ENCODE results near the gene MDK.

The MDK gene

DNA sequence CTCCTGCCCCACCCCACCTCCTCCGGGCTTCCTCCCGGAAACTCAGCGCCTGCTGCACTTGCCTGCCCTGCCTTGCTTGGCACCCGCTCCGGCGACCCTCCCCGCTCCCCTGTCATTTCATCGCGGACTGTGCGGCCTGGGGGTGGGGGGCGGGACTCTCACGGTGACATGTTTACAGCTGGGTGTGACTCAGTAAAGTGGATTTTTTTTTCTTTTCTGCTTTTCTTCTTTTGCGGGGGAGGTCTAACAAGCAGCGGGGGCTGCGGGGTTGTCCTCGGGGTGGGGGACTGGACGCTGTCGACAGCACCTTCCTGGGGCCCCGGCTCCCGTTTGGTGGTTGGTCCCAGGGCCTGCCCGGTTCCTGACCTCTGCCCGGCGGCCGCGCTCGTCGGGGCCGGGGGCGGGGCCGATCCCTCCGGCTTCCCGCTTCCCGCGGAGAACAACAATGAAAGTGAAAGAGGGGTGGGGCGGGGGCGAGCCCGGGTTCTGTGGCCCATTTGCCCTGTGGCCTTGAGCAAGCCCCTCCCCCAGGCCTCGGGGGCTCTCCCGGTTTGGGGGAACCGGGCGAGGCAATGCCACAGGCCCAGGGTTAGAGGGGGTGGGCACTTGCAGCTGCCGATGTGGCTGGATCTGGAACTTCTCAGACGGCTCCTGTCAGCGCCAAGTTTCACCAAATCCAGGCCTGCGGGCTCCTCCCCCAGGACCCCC is 975 bp upstream of the MDK start:
- peaks cover 18% of the 10 kb centered on the region for H3K4me1 ChIP-seq (ENCODE audit: control insufficient read depth, low read length)
- TF ChIP-seq, protein P1, sequence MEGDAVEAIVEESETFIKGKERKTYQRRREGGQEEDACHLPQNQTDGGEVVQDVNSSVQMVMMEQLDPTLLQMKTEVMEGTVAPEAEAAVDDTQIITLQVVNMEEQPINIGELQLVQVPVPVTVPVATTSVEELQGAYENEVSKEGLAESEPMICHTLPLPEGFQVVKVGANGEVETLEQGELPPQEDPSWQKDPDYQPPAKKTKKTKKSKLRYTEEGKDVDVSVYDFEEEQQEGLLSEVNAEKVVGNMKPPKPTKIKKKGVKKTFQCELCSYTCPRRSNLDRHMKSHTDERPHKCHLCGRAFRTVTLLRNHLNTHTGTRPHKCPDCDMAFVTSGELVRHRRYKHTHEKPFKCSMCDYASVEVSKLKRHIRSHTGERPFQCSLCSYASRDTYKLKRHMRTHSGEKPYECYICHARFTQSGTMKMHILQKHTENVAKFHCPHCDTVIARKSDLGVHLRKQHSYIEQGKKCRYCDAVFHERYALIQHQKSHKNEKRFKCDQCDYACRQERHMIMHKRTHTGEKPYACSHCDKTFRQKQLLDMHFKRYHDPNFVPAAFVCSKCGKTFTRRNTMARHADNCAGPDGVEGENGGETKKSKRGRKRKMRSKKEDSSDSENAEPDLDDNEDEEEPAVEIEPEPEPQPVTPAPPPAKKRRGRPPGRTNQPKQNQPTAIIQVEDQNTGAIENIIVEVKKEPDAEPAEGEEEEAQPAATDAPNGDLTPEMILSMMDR (IDR thresholded peaks at IDR 0.05; ENCODE audit: low read depth, low read length, poor library complexity, severe bottlenecking): no peak
- TF ChIP-seq EZH2phosphoT487 (IDR thresholded peaks at IDR 0.05; ENCODE audit: borderline replicate concordance, low read length): no peak

GRCh38 chr11:46381819-46382645 is 563 bp downstream of the MDK start:
- Histone ChIP-seq H3K9me2 (replicated peaks; ENCODE audit: control insufficient read depth, low read length) (no peaks in the 10 kb centered on the region), H3K4me3 (ENCODE audit: low read length) (peak overlapping the region; percentile 46), H3K9me3 (ENCODE audit: control insufficient read depth, insufficient read depth, low read length) (no peaks in the 10 kb centered on the region), H3K79me2 (ENCODE audit: control insufficient read depth, low read length) (no peaks in the 10 kb centered on the region), H3K27me3 (ENCODE audit: control insufficient read depth, low read length) (peaks cover 29% of the 10 kb centered on the region), H4K20me1 (ENCODE audit: control insufficient read depth, insufficient read depth, low read depth, low read length) (no peaks in the 10 kb centered on the region; the same call in 1 of the 2 replicates), H3K36me3 (ENCODE audit: control insufficient read depth, low read length) (peaks cover 4% of the 10 kb centered on the region; the same call in 1 of the 2 replicates), H3K4me1 (ENCODE audit: control insufficient read depth, low read length) (peaks cover 18% of the 10 kb centered on the region), H3K27ac (ENCODE audit: low read depth, low read length) (no peak overlapping the region), H3K4me2 (ENCODE audit: low read length) (peak overlapping the region; percentile 70), H3F3A (ENCODE audit: control insufficient read depth, insufficient read depth) (no peaks in the 10 kb centered on the region)
- TF ChIP-seq, protein P1 (IDR thresholded peaks at IDR 0.05; ENCODE audit: low read depth, low read length, poor library complexity, severe bottlenecking): no peak
- peak; percentile 90; the same call in 1 of the 2 replicates for TF ChIP-seq EZH2phosphoT487 (IDR thresholded peaks at IDR 0.05; ENCODE audit: borderline replicate concordance, low read length)

More for the DNA sequence above, 975 bp upstream of the MDK start:
- peaks cover 14% of the 10 kb centered on the region; the same call in 1 of the 2 replicates for H3K36me3 ChIP-seq (ENCODE audit: control insufficient read depth, low read length)
- no peaks in the 10 kb centered on the region for H3K9me3 ChIP-seq (ENCODE audit: control insufficient read depth, insufficient read depth, low read length)
- H3K27ac ChIP-seq (ENCODE audit: low read depth, low read length): no peak overlapping the region
- H3F3A ChIP-seq (ENCODE audit: control insufficient read depth, insufficient read depth): no peaks in the 10 kb centered on the region
- H4K20me1 ChIP-seq (ENCODE audit: control insufficient read depth, insufficient read depth, low read depth, low read length): no peaks in the 10 kb centered on the region; the same call in 1 of the 2 replicates
- H3K79me2 ChIP-seq (ENCODE audit: control insufficient read depth, low read length): no peaks in the 10 kb centered on the region
- no peaks in the 10 kb centered on the region for H3K9me2 ChIP-seq (replicated peaks; ENCODE audit: control insufficient read depth, low read length)
- H3K27me3 ChIP-seq (ENCODE audit: control insufficient read depth, low read length): peaks cover 25% of the 10 kb centered on the region
- peak overlapping the region; percentile 65 for H3K4me2 ChIP-seq (ENCODE audit: low read length)
- peak overlapping the region; percentile 59 for H3K4me3 ChIP-seq (ENCODE audit: low read length)

DNA sequence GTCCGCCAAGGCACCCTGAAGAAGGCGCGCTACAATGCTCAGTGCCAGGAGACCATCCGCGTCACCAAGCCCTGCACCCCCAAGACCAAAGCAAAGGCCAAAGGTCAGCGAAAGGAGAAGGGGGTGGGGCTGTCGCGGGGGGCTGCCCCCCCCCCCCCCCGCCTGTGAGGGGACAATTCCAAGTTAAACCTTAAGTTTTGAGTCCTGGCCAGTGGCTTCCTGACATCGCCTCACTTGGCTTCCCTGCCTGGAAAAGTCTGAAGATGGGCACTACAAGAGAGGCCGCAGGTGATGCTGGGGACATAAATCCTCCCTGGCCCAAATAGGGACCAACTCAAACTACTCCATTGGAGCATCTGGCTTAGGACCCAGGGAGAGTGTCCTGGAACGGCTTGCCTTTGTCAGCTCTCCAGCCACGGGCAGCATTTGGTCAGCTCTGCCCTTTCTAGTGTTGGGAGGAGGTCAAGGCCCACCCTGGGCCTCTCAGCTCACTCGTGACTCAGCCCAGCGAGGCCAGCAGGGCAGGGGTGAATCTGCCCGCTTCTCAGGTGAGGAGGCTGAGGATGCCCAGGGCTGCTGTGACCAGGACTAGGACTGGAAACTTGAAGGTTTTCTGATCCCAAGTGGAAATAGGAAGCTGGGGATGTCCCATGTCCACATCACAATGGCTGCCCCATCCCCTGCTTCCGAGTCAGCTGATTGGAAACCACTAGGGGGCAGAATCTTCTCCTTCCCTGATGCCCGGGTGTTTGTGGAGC is 1.4 kb downstream of the MDK start:
- Histone ChIP-seq H3K27me3 (ENCODE audit: control insufficient read depth, low read length) (peaks cover 35% of the 10 kb centered on the region), H3K79me2 (ENCODE audit: control insufficient read depth, low read length) (no peaks in the 10 kb centered on the region), H3K4me1 (ENCODE audit: control insufficient read depth, low read length) (peaks cover 19% of the 10 kb centered on the region), H3K4me3 (ENCODE audit: low read length) (no peak overlapping the region), H3K4me2 (ENCODE audit: low read length) (no peak overlapping the region), H3K9me3 (ENCODE audit: control insufficient read depth, insufficient read depth, low read length) (no peaks in the 10 kb centered on the region), H4K20me1 (ENCODE audit: control insufficient read depth, insufficient read depth, low read depth, low read length) (no peaks in the 10 kb centered on the region; the same call in 1 of the 2 replicates), H3F3A (ENCODE audit: control insufficient read depth, insufficient read depth) (no peaks in the 10 kb centered on the region), H3K36me3 (ENCODE audit: control insufficient read depth, low read length) (no peaks in the 10 kb centered on the region; the same call in 1 of the 2 replicates), H3K9me2 (replicated peaks; ENCODE audit: control insufficient read depth, low read length) (no peaks in the 10 kb centered on the region), H3K27ac (ENCODE audit: low read depth, low read length) (no peak overlapping the region)
- no peak for TF ChIP-seq EZH2phosphoT487 (IDR thresholded peaks at IDR 0.05; ENCODE audit: borderline replicate concordance, low read length)
- TF ChIP-seq, protein P1 (IDR thresholded peaks at IDR 0.05; ENCODE audit: low read depth, low read length, poor library complexity, severe bottlenecking): peak; percentile 74
